Endothelial cell of umbilical vein (primary cell): ENCODE results near the gene F5.

Source experiments
- EZH2 ChIP-seq: IDR thresholded peaks from 2 replicates; pipeline ENCODE4 v1.6.1; 2012; ENCODE audit warnings: borderline replicate concordance, low read depth, mild to moderate bottlenecking, moderate library complexity, low read length, inconsistent platforms; ENCODE audit not compliant: severe bottlenecking
- JUN ChIP-seq: IDR thresholded peaks from 2 replicates; pipeline ENCODE4 v1.6.1; 2011; ENCODE audit warnings: borderline replicate concordance, low read depth; ENCODE audit not compliant: insufficient read length, insufficient read depth
- MAX ChIP-seq: IDR thresholded peaks from 2 replicates; pipeline ENCODE4 v1.6.1; 2011; ENCODE audit not compliant: insufficient read depth, insufficient read length
- POLR2A ChIP-seq: IDR thresholded peaks from 2 replicates; pipeline ENCODE4 v1.6.1; 2012; ENCODE audit warnings: low read depth, mild to moderate bottlenecking, control low read depth, low read length
- POLR2AphosphoS5 ChIP-seq: IDR thresholded peaks from 2 replicates; pipeline ENCODE4 v1.6.1; 2012; ENCODE audit warnings: low read depth, mild to moderate bottlenecking, control low read depth, low read length, moderate library complexity; ENCODE audit not compliant: insufficient read depth
- TF ChIP-seq, protein P1 (sequence below), 2 donors: IDR thresholded peaks; 1 replicate in 1 of 2; 2 replicates in 1 of 2; pipeline ENCODE4 v1.5.1; 2011; ENCODE audit warnings: low read length in 2 of 2, mild to moderate bottlenecking in 2 of 2, moderate library complexity in 2 of 2, control low read depth in 1 of 2, inconsistent platforms in 1 of 2, low read depth in 1 of 2; ENCODE audit not compliant: insufficient read depth in 1 of 2; ENCODE audit errors: extremely low read depth in 1 of 2

GRCh38 chr1:169563650-169564049 is 22.6 kb downstream of the F5 start:
- TF ChIP-seq POLR2A = no peak
- TF ChIP-seq POLR2AphosphoS5 = no peak
- TF ChIP-seq, protein P1, sequence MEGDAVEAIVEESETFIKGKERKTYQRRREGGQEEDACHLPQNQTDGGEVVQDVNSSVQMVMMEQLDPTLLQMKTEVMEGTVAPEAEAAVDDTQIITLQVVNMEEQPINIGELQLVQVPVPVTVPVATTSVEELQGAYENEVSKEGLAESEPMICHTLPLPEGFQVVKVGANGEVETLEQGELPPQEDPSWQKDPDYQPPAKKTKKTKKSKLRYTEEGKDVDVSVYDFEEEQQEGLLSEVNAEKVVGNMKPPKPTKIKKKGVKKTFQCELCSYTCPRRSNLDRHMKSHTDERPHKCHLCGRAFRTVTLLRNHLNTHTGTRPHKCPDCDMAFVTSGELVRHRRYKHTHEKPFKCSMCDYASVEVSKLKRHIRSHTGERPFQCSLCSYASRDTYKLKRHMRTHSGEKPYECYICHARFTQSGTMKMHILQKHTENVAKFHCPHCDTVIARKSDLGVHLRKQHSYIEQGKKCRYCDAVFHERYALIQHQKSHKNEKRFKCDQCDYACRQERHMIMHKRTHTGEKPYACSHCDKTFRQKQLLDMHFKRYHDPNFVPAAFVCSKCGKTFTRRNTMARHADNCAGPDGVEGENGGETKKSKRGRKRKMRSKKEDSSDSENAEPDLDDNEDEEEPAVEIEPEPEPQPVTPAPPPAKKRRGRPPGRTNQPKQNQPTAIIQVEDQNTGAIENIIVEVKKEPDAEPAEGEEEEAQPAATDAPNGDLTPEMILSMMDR (IDR thresholded peaks at IDR 0.05; ENCODE audit: extremely low read depth in 1 of 2, insufficient read depth in 1 of 2, low read depth in 1 of 2, low read length in 2 of 2) = no peak
- TF ChIP-seq MAX = no peak
- TF ChIP-seq JUN = no peak
- no peak for TF ChIP-seq EZH2
